K562 (cell line): ENCODE measurements around the gene SMIM22. TPM values are rescaled to one million over a fixed set of nuclear protein-coding genes. Genes with fewer than 3 reads are reported as not detected.

ENCODE experiments used
- ATAC-seq: fragments of 200-7000 bp; cut with Tn5 transposase; 3 replicates; pipeline ENCODE4 v1.9.1; 2020; ENCODE audit warnings: moderate library complexity
- Bru-seq: library from RNA; stranded (reverse); fragments of 400-500 nt; gene quantifications from one replicate; lab custom pipeline; 2021; lab: Mats Ljungman, UMichigan
- BruChase-seq, 2 experiments: library from RNA; stranded (reverse); fragments of 400-500 nt; gene quantifications; one replicate each; lab custom pipeline; 2021; lab: Mats Ljungman, UMichigan
- BruUV-seq: library from RNA; stranded (reverse); fragments of 400-500 nt; replicated peaks from 2 replicates; lab custom pipeline; 2021; lab: Mats Ljungman, UMichigan
- CTCF ChIA-PET: fragments of 300-600 bp; formaldehyde crosslinking; extraction: SDS; loops from one replicate; lab custom pipeline; 2021; ENCODE audit warnings: low intra/inter-chr PET ratio; lab: Yijun Ruan, JAX
- POLR2A ChIA-PET: fragments of 300-600, 350-650 bp; sonication (Branson Sonifier 250); formaldehyde crosslinking; extraction: SDS; loops from one replicate; lab custom pipeline; 2021; ENCODE audit warnings: antibody characterized with exemption, inconsistent platforms; lab: Yijun Ruan, JAX
- DNase-seq, 4 experiments: peaks; one replicate each; pipeline versions ENCODE4 v3.0.0 to v3.0.0-alpha.2; 2011 to 2018; ENCODE audit warnings: low spot score in 3 of 4, mixed read lengths in 3 of 4; ENCODE audit errors: extremely low read depth in 1 of 4
- FAIRE-seq: peaks from 2 replicates; lab custom pipeline; 2011; peaks lifted over from hg19 to GRCh38; lab: Jason Lieb, UNC
- H2AFZ ChIP-seq: 2 replicates; pipeline ENCODE4 v1.6.0; 2011; ENCODE audit warnings: low read depth, low read length, control low read depth, inconsistent platforms
- H3K27ac ChIP-seq: fragments of 200-600 bp; 3 replicates; pipeline ENCODE4 v1.8.0; 2011; ENCODE audit warnings: low read depth, mild to moderate bottlenecking, control low read depth, inconsistent platforms, low read length, moderate library complexity, mixed read lengths; ENCODE audit errors: extremely low read depth
- H3K27me3 ChIP-seq, 2 experiments: fragments of 300-600 bp in 1 of 2; 2 replicates in 1 of 2; 3 replicates in 1 of 2; pipeline versions ENCODE4 v1.6.0 to v1.8.0; 2011; ENCODE audit warnings: inconsistent platforms in 2 of 2, low read length in 2 of 2, mild to moderate bottlenecking in 1 of 2, mixed read lengths in 1 of 2, moderate library complexity in 1 of 2; ENCODE audit not compliant: control insufficient read depth in 2 of 2, insufficient read depth in 2 of 2
- H3K36me3 ChIP-seq: fragments of 300-600 bp; 3 replicates; pipeline ENCODE4 v1.8.0; 2011; ENCODE audit warnings: mild to moderate bottlenecking, low read length, inconsistent platforms; ENCODE audit not compliant: control insufficient read depth, insufficient read depth
- H3K4me1 ChIP-seq, 2 experiments: fragments of 200-600 bp in 1 of 2; replicated peaks in 1 of 2; 2 replicates in 1 of 2; 3 replicates in 1 of 2; pipeline versions ENCODE4 v1.5.1 to v1.8.0; 2011; ENCODE audit warnings: inconsistent platforms in 2 of 2, low read length in 2 of 2, mild to moderate bottlenecking in 1 of 2, mixed read lengths in 1 of 2, moderate library complexity in 1 of 2; ENCODE audit not compliant: control insufficient read depth in 2 of 2, insufficient read depth in 2 of 2
- H3K4me2 ChIP-seq: 2 replicates; pipeline ENCODE4 v1.6.1; 2011; ENCODE audit warnings: low read length, control low read depth, inconsistent platforms, mixed read lengths; ENCODE audit not compliant: insufficient read depth
- H3K4me3 ChIP-seq: fragments of 200-600 bp; sonication (generic), shearing (Covaris generic); 2 replicates; pipeline ENCODE4 v1.5.1; 2016; ENCODE audit warnings: control low read depth, inconsistent platforms
- H3K79me2 ChIP-seq: fragments of 200-600 bp; 3 replicates; pipeline ENCODE4 v1.8.0; 2011; ENCODE audit warnings: low read length, inconsistent platforms; ENCODE audit not compliant: control insufficient read depth, insufficient read depth
- H3K9ac ChIP-seq, 2 experiments: 2 replicates each; pipeline versions ENCODE4 v1.6.0 to v1.6.1; 2011; ENCODE audit warnings: low read depth in 2 of 2, low read length in 2 of 2, control low read depth in 1 of 2, inconsistent platforms in 1 of 2, mild to moderate bottlenecking in 1 of 2, mixed read lengths in 1 of 2; ENCODE audit not compliant: insufficient read depth in 1 of 2
- H3K9me1 ChIP-seq: one replicate; pipeline ENCODE4 v1.6.0; 2011; ENCODE audit warnings: inconsistent platforms, mild to moderate bottlenecking, low read length, moderate library complexity; ENCODE audit not compliant: control insufficient read depth, insufficient read depth
- H3K9me3 ChIP-seq: replicated peaks from 2 replicates; pipeline ENCODE4 v1.5.1; 2011; ENCODE audit warnings: low read depth, low read length, inconsistent platforms; ENCODE audit not compliant: control insufficient read depth, insufficient read depth
- H4K20me1 ChIP-seq: replicated peaks from 2 replicates; pipeline ENCODE4 v1.6.1; 2011; ENCODE audit warnings: low read length, inconsistent platforms, mixed read lengths; ENCODE audit not compliant: control insufficient read depth, insufficient read depth
- FOSL1 ChIP-seq: fragments of 200-800 bp; sonication (Bioruptor generic); conservative IDR thresholded peaks from 2 replicates; pipeline ENCODE4 v1.6.1; 2016; ENCODE audit warnings: missing genetic modification characterization, missing compliant biosample characterization
- NFIC ChIP-seq: fragments of 450-650 bp; IDR thresholded peaks from 2 replicates; pipeline ENCODE4 v1.6.1; 2017; ENCODE audit warnings: mild to moderate bottlenecking, inconsistent platforms
- POLR2G ChIP-seq: fragments of 200-400 bp; formaldehyde crosslinking; IDR thresholded peaks from 2 replicates; pipeline ENCODE4 v1.6.1; 2017; ENCODE audit warnings: low read depth, mild to moderate bottlenecking, antibody characterized with exemption, low read length, moderate library complexity
- WGBS: fragments of 100-300 bp; shearing (Covaris generic); methylation state at CpG from one replicate; pipeline ENCODE4 v1.1.6; 2016; ENCODE audit warnings: low coverage, mixed read lengths; ENCODE audit not compliant: insufficient coverage; ENCODE audit errors: missing lambda C conversion rate; 5-methylcytosine and 5-hydroxymethylcytosine counted together
- in situ Hi-C: fragments of 300-500 bp; cut with MboI; formaldehyde crosslinking; loops from 4 replicates; pipeline ENCODE4 v1.15.0; 2018; ENCODE audit warnings: inconsistent platforms, mixed read lengths
- intact Hi-C: fragments of 100-400 bp; cut with micrococcal nuclease; formaldehyde crosslinking; loops from 2 replicates; pipeline ENCODE4 v1.14.2; 2022
- long read RNA-seq, 3 experiments: library from polyadenylated mRNA in 2 of 3; library from RNA in 1 of 3; unstranded in 2 of 3; stranded (forward) in 1 of 3; transcript quantifications; one replicate each; pipeline ENCODE4 v2.0.0, GENCODE V29; 2019 to 2022
- polyA minus RNA-seq, 3 experiments: library from RNA; depleted of rRNA, polyadenylated mRNA; stranded (reverse); fragments of >200 nt; gene quantifications; 2 replicates each; pipeline ENCODE4 v1.2.3, GENCODE V29; 2011
- polyA plus RNA-seq, 8 experiments: library from polyadenylated mRNA; depleted of rRNA in 4 of 8; stranded (reverse) in 5 of 8; unstranded in 3 of 8; fragments of >200 nt; fragmentation: Nextera tagmentation in 2 of 8; fragmentation: Illumina TruSeq in 1 of 8; extraction: Ambion mirVana in 2 of 8; extraction: Trizol in 1 of 8; gene quantifications; 2 replicates each; pipeline versions ENCODE4 v1.2.1 to v1.2.3, GENCODE V29; 2011 to 2014; ENCODE audit warnings: inconsistent platforms in 1 of 8, missing spikeins in 1 of 8
- total RNA-seq, 7 experiments: library from RNA; depleted of rRNA in 6 of 7; stranded (reverse); fragments of >200 nt in 6 of 7; fragmentation: Illumina TruSeq in 2 of 7; extraction: Trizol in 2 of 7; gene quantifications; 2 replicates each; pipeline versions ENCODE4 v1.2.1 to v1.2.3, GENCODE V29; 2011 to 2021; ENCODE audit warnings: low replicate concordance in 1 of 7

The SMIM22 gene, protein sequence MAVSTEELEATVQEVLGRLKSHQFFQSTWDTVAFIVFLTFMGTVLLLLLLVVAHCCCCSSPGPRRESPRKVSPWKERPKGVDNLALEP
- total RNA-seq (2011; cell fraction: chromatin; rRNA removed; ENCODE audit: low replicate concordance): not detected in 2 replicates
- not detected in 2 replicates for total RNA-seq (2011; cell fraction: nucleolus; rRNA removed)
- total RNA-seq (2011; cell fraction: nucleoplasm; rRNA removed): not detected in 2 replicates
- total RNA-seq (2014; rRNA removed) (not detected in 2 replicates), total RNA-seq (2014; rRNA removed; fragmentation: Illumina TruSeq; extraction: Trizol) (not detected in 2 replicates), total RNA-seq (2015; rRNA removed; fragmentation: Illumina TruSeq; extraction: Trizol) (not detected in 2 replicates), total RNA-seq (2021) (not detected in 2 replicates), polyA plus RNA-seq (2011; rRNA removed) (not detected in 2 replicates), polyA plus RNA-seq (2014; fragmentation: Illumina TruSeq; extraction: Trizol) (not detected in 2 replicates), polyA plus RNA-seq (2014; fragmentation: Nextera tagmentation; extraction: Ambion mirVana) (not detected), polyA plus RNA-seq (2014; rRNA removed) (not detected in 2 replicates), polyA minus RNA-seq (2011; rRNA and poly(A)+ RNA removed) (not detected in 2 replicates), Bru-seq, nascent RNA (not detected), BruChase-seq, experiment 1, labeled RNA remaining after a 2-hour chase (percentile 10 among the genes with signal in this experiment), BruChase-seq, experiment 2, labeled RNA remaining after a 6-hour chase (not detected)
- polyA plus RNA-seq (2011; cell fraction: cytosol; rRNA removed): 0.97 TPM in 1 of 2 replicates, not detected in the other
- polyA plus RNA-seq (2011; cell fraction: nucleus; rRNA removed): not detected in 2 replicates
- 0.42 TPM in 1 of 2 replicates, not detected in the other for polyA plus RNA-seq (2012)
- polyA minus RNA-seq (2011; cell fraction: cytosol; rRNA and poly(A)+ RNA removed): not detected in 2 replicates
- not detected in 2 replicates for polyA minus RNA-seq (2011; cell fraction: nucleus; rRNA and poly(A)+ RNA removed)
- long read RNA-seq, experiment 1: 0 reads
- long read RNA-seq, experiment 2: 0 reads
- long read RNA-seq, experiment 3: 0 reads

DNA sequence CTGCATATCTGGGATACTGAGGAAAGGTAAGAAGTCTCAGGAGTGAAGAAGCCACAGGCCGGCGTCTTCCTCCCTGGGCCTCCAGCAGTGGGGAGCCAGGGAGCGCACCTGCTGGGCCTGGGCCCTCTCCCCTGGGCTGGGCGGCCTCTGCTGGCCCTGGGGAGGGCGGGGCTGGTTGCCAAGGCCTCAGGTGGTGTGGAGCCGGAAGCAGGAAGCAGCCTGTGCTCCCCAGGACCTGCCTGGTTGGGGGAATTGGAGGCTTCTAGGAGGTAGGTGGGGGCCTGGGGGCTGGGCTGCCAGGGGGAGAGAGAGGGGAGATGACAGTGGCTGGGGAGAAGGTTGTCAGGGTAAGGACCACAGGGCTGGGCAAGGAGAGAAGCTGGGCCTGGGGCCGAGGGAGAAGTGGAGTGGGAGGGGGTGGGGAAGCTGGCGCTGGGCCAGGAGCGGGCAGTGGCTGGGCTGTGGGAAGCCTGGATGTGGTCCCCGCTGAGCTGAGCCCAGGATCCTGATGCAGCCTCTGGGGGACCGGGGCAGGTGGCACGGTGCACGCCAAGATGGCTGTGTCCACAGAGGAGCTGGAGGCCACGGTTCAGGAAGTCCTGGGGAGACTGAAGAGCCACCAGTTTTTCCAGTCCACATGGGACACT is at the start of gene SMIM22:
Gene SMIM22 (plus strand): TSS at position 189 of the 647 bp plus-strand sequence. CDS start 366 bp downstream, at position 555.
- CTCF ChIA-PET: no interaction called here
- in situ Hi-C loops: no loop called here
- Histone ChIP-seq H3K27ac (no peak within 1 kb of the TSS), H3K36me3 (peaks cover 13% of the 10 kb centered on the region; the same call in 1 of the 3 replicates), H4K20me1 (no peaks in the 10 kb centered on the region), H3K9ac (0 out of 4 replicates have a peak within 1 kb of the TSS, but pooled peaks of 1 of the 2 experiments have one; percentile 28), H3K4me1 (peaks cover 0 to 31% of the 10 kb centered on the region in 2 experiments; a peak in 2 of 5 replicates), H3K4me2 (no peak within 1 kb of the TSS), H3K4me3 (no peak within 1 kb of the TSS), H3K27me3 (no peaks in the 10 kb centered on the region), H3K9me1 (no peaks in the 10 kb centered on the region), H2AFZ (no peak within 1 kb of the TSS), H3K79me2 (no peaks in the 10 kb centered on the region), H3K9me3 (no peaks in the 10 kb centered on the region)
- TF ChIP-seq POLR2G: 0 out of 2 replicates have a peak, but pooled peaks have one; percentile 6
- no peak for TF ChIP-seq FOSL1 (tag)
- TF ChIP-seq NFIC: peak; percentile 88
- no TSS peak for BruUV-seq
- WGBS: 75% methylated on average over 10 of the region's 14 CpGs
- intact Hi-C loops: no loop called here
- DNase-seq (no peak), ATAC-seq (peak; percentile 19; the same call in 1 of the 3 replicates), FAIRE-seq (no peak)
- POLR2A ChIA-PET: no interaction called here
